ENCODE results near the gene ACAN.
A peak's percentile ranks its signal among the peaks of the same experiment; 100 is the strongest.

The ACAN gene

GRCh38 chr15:88877906-88878305 lies 74.7 kb downstream of the ACAN start:
- no peak for DNase-seq (ENCODE audit: low read depth in 2 of 2)

GRCh38 chr15:88878720-88879184 lies 75.5 kb downstream of the ACAN start:
- peak in 1 of 2 experiments; percentile 37 for DNase-seq (ENCODE audit: low read depth in 2 of 2)

GRCh38 chr15:88880944-88881740 lies 77.9 kb downstream of the ACAN start:
- DNase-seq (ENCODE audit: low read depth in 2 of 2), result no peak

GRCh38 chr15:88881775-88882174 lies 78.5 kb downstream of the ACAN start:
- DNase-seq (ENCODE audit: low read depth in 2 of 2), result no peak

- DNase-seq (ENCODE audit: low read depth in 2 of 2), result no peak
Measured at GRCh38 chr15:88882785-88883184, 79.5 kb downstream of the ACAN start.

GRCh38 chr15:88887068-88887580 lies 83.9 kb downstream of the ACAN start:
- no peak for DNase-seq (ENCODE audit: low read depth in 2 of 2)

- no peak for DNase-seq (ENCODE audit: low read depth in 2 of 2)
Measured at GRCh38 chr15:88888719-88889118, 85.5 kb downstream of the ACAN start.

GRCh38 chr15:88890495-88890894 lies 87.3 kb downstream of the ACAN start:
- no peak for DNase-seq (ENCODE audit: low read depth in 2 of 2)

- no peak for DNase-seq (ENCODE audit: low read depth in 2 of 2)
Measured at GRCh38 chr15:88891540-88892254, 88.5 kb downstream of the ACAN start.

- peak; percentile 67 to 82 for DNase-seq (ENCODE audit: low read depth in 2 of 2)
Measured at GRCh38 chr15:88894348-88894818, 91.1 kb downstream of the ACAN start.

- DNase-seq (ENCODE audit: low read depth in 2 of 2), result peak; percentile 47 to 69
Measured at GRCh38 chr15:88894819-88895767, 91.9 kb downstream of the ACAN start, which contains the start of gene HAPLN3. TSS of gene HAPLN3 (minus strand) at chr15:88895544. CDS start at chr15:88887298, 8,246 bp downstream.

GRCh38 chr15:88896333-88897033 lies 93.2 kb downstream of the ACAN start:
- DNase-seq (ENCODE audit: low read depth in 2 of 2), result no peak

- no peak for DNase-seq (ENCODE audit: low read depth in 2 of 2)
Measured at GRCh38 chr15:88897142-88897455, 93.9 kb downstream of the ACAN start.

- DNase-seq (ENCODE audit: low read depth in 2 of 2), result peak; percentile 68 to 83
Measured at GRCh38 chr15:88897456-88898194, 94.4 kb downstream of the ACAN start.

GRCh38 chr15:88898736-88899135 lies 95.5 kb downstream of the ACAN start:
- DNase-seq (ENCODE audit: low read depth in 2 of 2), result no peak

GRCh38 chr15:88899251-88899650 lies 96.0 kb downstream of the ACAN start:
- DNase-seq (ENCODE audit: low read depth in 2 of 2), result no peak

GRCh38 chr15:88900309-88900981 lies 97.2 kb downstream of the ACAN start:
- DNase-seq (ENCODE audit: low read depth in 2 of 2), result no peak

GRCh38 chr15:88900982-88901418 lies 97.8 kb downstream of the ACAN start:
- no peak for DNase-seq (ENCODE audit: low read depth in 2 of 2)

GRCh38 chr15:88901508-88902220 lies 98.4 kb downstream of the ACAN start:
- no peak for DNase-seq (ENCODE audit: low read depth in 2 of 2)
